ENCODE results near the gene TOB1. TPM values are rescaled to one million over a fixed set of nuclear protein-coding genes. Genes with fewer than 3 reads are reported as not detected.

Gene TOB1
- total RNA-seq, 2 experiments from 2014 or later: 419 to 449 TPM

DNA sequence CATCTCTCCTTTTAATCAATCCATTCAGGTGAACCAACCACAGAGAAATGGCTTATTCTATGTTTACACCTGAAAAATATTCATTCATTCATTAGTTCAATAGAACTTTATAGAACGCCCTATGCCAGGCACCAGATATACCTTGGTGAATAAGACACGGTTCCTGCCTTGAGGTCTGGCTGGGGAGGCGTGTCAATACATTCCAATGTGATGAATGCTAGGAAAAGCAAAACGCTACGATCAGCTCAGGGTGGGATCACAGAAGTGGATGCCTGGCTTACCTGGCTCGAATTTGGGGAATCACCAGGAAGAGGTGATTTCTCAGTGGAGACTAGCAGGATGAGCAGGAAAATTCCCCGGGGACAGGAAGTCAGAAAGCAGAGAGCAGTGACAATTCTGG is 48.3 kb downstream of the TOB1 start:
- Mint-ChIP-seq H3K36me3 (ENCODE audit: low read depth) (no peaks in the 10 kb centered on the region), H3K27me3 (peaks cover 25% of the 10 kb centered on the region), H3K9me3 (no peaks in the 10 kb centered on the region), H3K4me3 (no peak overlapping the region), H3K27ac (no peak overlapping the region), H3K4me1 (ENCODE audit: low read depth) (no peaks in the 10 kb centered on the region)
- ChIA-PET CTCF (no interaction called here), POLR2A (no interaction called here)
- H3K9me3 ChIP-seq (ENCODE audit: control insufficient read depth in 1 of 2, insufficient read depth in 1 of 2, low read length in 2 of 2): peaks cover 0 to 3% of the 10 kb centered on the region in 2 experiments
- no peaks in the 10 kb centered on the region for H3K36me3 ChIP-seq (ENCODE audit: insufficient read depth, low read length)
- no peak for ATAC-seq (ENCODE audit: poor library complexity)
- no peak overlapping the region for H3K4me3 ChIP-seq (ENCODE audit: low read length)
- H3K4me1 ChIP-seq (ENCODE audit: insufficient read depth, low read length): peaks cover 8% of the 10 kb centered on the region
- no peak overlapping the region for H3K27ac ChIP-seq (ENCODE audit: low read depth in 1 of 2, low read length in 2 of 2)
- TF ChIP-seq, protein P1, sequence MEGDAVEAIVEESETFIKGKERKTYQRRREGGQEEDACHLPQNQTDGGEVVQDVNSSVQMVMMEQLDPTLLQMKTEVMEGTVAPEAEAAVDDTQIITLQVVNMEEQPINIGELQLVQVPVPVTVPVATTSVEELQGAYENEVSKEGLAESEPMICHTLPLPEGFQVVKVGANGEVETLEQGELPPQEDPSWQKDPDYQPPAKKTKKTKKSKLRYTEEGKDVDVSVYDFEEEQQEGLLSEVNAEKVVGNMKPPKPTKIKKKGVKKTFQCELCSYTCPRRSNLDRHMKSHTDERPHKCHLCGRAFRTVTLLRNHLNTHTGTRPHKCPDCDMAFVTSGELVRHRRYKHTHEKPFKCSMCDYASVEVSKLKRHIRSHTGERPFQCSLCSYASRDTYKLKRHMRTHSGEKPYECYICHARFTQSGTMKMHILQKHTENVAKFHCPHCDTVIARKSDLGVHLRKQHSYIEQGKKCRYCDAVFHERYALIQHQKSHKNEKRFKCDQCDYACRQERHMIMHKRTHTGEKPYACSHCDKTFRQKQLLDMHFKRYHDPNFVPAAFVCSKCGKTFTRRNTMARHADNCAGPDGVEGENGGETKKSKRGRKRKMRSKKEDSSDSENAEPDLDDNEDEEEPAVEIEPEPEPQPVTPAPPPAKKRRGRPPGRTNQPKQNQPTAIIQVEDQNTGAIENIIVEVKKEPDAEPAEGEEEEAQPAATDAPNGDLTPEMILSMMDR (IDR thresholded peaks at IDR 0.05): no peak
- intact Hi-C loops (cut with DNase I, micrococcal nuclease): loop anchor here in 1 of 2 experiments (1.0 kb wide), 1 partner anchor 138 kb away; no protein-coding TSS in a partner anchor
- peaks cover 4 to 6% of the 10 kb centered on the region in 2 experiments for H3K27me3 ChIP-seq (ENCODE audit: control insufficient read depth in 1 of 2, insufficient read depth in 2 of 2, low read length in 2 of 2)
- DNase-seq: no peak

DNA sequence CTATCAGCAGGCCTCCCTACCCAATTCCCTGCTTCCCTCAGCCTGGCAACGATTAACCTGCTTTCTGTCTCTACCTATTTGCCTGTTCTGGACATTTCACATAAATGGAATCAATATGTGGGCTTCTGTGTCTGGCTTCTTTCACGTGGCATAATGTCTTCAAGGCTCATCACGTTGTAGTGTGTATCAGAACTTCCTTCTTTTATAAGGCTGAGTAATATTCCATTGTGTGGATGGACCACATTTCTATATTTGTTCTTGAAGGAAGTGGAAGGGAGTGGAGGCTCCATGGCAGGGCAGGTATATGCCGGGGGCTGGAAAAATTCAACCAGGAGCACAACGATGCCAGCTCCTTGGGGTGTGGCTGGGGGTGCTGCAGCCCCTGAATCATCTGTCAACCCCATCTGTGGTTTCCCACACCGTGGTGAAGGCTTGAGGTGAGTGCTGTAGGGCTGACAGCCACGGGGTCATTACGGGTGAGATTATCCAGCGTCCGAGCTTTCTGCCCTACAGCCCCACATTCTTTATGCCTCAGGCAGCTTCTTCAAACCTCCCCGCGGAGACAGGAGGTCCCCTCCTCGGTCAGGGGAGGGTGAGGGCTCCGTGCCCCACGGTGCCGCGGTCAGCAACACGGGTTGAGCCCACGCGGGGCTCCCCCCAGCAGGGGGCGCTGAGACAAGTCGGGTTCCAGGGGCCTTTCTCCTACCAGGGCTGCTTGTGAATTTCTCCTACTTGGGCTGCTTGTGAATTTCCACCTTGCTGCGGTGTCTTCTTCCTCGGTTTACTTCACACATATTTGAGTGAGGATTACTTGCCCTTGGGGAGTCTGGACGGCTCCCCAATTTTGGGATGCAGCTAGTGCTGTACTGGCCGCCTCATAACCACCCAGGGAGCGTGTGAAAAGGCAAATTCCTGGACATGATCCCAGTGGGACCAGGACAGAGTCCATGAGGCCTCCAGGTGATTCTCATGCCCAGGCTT is 49.1 kb downstream of the TOB1 start:
- ChIA-PET CTCF (no interaction called here), POLR2A (no interaction called here)
- ATAC-seq (ENCODE audit: poor library complexity): peak; percentile 66
- intact Hi-C loops (cut with DNase I, micrococcal nuclease): loop anchor here in 1 of 2 experiments (1.0 kb wide), 1 partner anchor 139 kb away; no protein-coding TSS in a partner anchor
- no peaks in the 10 kb centered on the region for H3K36me3 ChIP-seq (ENCODE audit: insufficient read depth, low read length)
- peaks cover 0 to 3% of the 10 kb centered on the region in 2 experiments for H3K9me3 ChIP-seq (ENCODE audit: control insufficient read depth in 1 of 2, insufficient read depth in 1 of 2, low read length in 2 of 2)
- TF ChIP-seq, protein P1 (IDR thresholded peaks at IDR 0.05): peak; percentile 85
- Mint-ChIP-seq H3K4me3 (no peak overlapping the region), H3K4me1 (ENCODE audit: low read depth) (no peaks in the 10 kb centered on the region), H3K36me3 (ENCODE audit: low read depth) (no peaks in the 10 kb centered on the region), H3K27me3 (peaks cover 25% of the 10 kb centered on the region), H3K9me3 (no peaks in the 10 kb centered on the region), H3K27ac (no peak overlapping the region)
- no peak overlapping the region for H3K4me3 ChIP-seq (ENCODE audit: low read length)
- peak; percentile 30 to 77 (median 53) for DNase-seq
- H3K27ac ChIP-seq (ENCODE audit: low read depth in 1 of 2, low read length in 2 of 2): no peak overlapping the region
- H3K27me3 ChIP-seq (ENCODE audit: control insufficient read depth in 1 of 2, insufficient read depth in 2 of 2, low read length in 2 of 2): peaks cover 4 to 6% of the 10 kb centered on the region in 2 experiments
- peaks cover 8% of the 10 kb centered on the region for H3K4me1 ChIP-seq (ENCODE audit: insufficient read depth, low read length)

DNA sequence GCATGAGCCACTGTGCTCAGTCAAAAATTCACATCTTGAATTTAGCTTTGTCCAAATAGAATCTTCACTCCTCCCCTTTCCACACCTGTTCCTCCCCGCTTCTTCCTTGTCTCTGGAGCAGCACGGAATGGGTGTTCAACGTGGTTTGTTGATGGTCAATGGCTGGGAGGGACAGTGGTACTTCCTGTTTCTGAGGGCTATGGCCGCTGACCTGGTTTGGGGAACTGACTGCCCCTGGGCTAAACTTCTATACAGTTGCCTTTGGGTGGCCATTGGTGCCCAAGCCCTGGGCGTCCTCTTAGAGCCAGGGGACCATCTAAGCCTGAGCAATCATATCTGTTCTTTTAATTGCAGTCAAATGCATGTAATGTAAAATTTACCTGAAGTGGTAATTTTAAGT is 49.9 kb downstream of the TOB1 start:
- Histone ChIP-seq H3K9me3 (ENCODE audit: control insufficient read depth in 1 of 2, insufficient read depth in 1 of 2, low read length in 2 of 2) (peaks cover 0 to 3% of the 10 kb centered on the region in 2 experiments), H3K4me1 (ENCODE audit: insufficient read depth, low read length) (peaks cover 8% of the 10 kb centered on the region), H3K36me3 (ENCODE audit: insufficient read depth, low read length) (no peaks in the 10 kb centered on the region), H3K27me3 (ENCODE audit: control insufficient read depth in 1 of 2, insufficient read depth in 2 of 2, low read length in 2 of 2) (peaks cover 4 to 6% of the 10 kb centered on the region in 2 experiments), H3K27ac (ENCODE audit: low read depth in 1 of 2, low read length in 2 of 2) (no peak overlapping the region), H3K4me3 (ENCODE audit: low read length) (no peak overlapping the region)
- CTCF ChIA-PET: no interaction called here
- Mint-ChIP-seq H3K36me3 (ENCODE audit: low read depth) (no peaks in the 10 kb centered on the region), H3K4me1 (ENCODE audit: low read depth) (no peaks in the 10 kb centered on the region), H3K27me3 (peaks cover 20% of the 10 kb centered on the region), H3K4me3 (no peak overlapping the region), H3K9me3 (no peaks in the 10 kb centered on the region), H3K27ac (no peak overlapping the region)
- intact Hi-C loops (cut with DNase I, micrococcal nuclease): no loop called here
- POLR2A ChIA-PET: no interaction called here
- DNase-seq: no peak
- TF ChIP-seq, protein P1 (IDR thresholded peaks at IDR 0.05): no peak
- ATAC-seq (ENCODE audit: poor library complexity): no peak
